Naive thymus-derived CD4-positive, alpha-beta T cell (primary cell): ENCODE measurements around the gene SETD6. TPM values are rescaled to one million over a fixed set of nuclear protein-coding genes. Genes with fewer than 3 reads are reported as not detected.
"Not testable (repeated sequence)": the region's sequence is repeated elsewhere in the genome, so short reads cannot be mapped to it uniquely, and the experiment has no call there.

Source experiments
- ATAC-seq: fragments of 150-1000 bp; cut with Tn5 transposase; 2 replicates; pipeline ENCODE4 v1.10.0; 2021; ENCODE audit warnings: mild to moderate bottlenecking, moderate library complexity
- CTCF ChIA-PET: fragments of 350-600 bp; sonication (Branson Sonifier 250); formaldehyde crosslinking; loops from one replicate; lab custom pipeline; 2021; ENCODE audit warnings: antibody characterized with exemption; lab: Charles Lee
- POLR2A ChIA-PET: fragments of 350-600 bp; sonication (Branson Sonifier 250); formaldehyde crosslinking; loops from one replicate; lab custom pipeline; 2021; ENCODE audit warnings: antibody characterized with exemption, inconsistent platforms; lab: Charles Lee
- DNase-seq, 9 donors: peaks; one replicate each; pipeline versions ENCODE4 v3.0.0 to v3.0.0-alpha.2; 2020 to 2022; ENCODE audit warnings: mixed read lengths in 1 of 9
- H3K27ac ChIP-seq: one replicate; pipeline ENCODE4 v1.7.0; 2013; ENCODE audit warnings: mild to moderate bottlenecking, low read depth, low read length, moderate library complexity
- H3K27me3 ChIP-seq, 2 donors: one replicate each; pipeline ENCODE4 v1.7.0; 2013; ENCODE audit warnings: low read length in 2 of 2, mild to moderate bottlenecking in 2 of 2, moderate library complexity in 2 of 2; ENCODE audit not compliant: control insufficient read depth in 2 of 2, insufficient read depth in 2 of 2
- H3K36me3 ChIP-seq, 3 experiments: 1 replicate in 2 of 3; 2 replicates in 1 of 3; pipeline ENCODE4 v1.7.0; 2013; ENCODE audit warnings: low read length in 3 of 3, mild to moderate bottlenecking in 3 of 3, moderate library complexity in 1 of 3; ENCODE audit not compliant: insufficient read depth in 3 of 3, control insufficient read depth in 2 of 3
- H3K4me1 ChIP-seq, 2 donors: one replicate each; pipeline ENCODE4 v1.7.0; 2013; ENCODE audit warnings: low read length in 2 of 2, mild to moderate bottlenecking in 2 of 2, moderate library complexity in 1 of 2; ENCODE audit not compliant: control insufficient read depth in 2 of 2, insufficient read depth in 2 of 2
- H3K4me3 ChIP-seq: 2 replicates; pipeline ENCODE4 v1.7.0; 2013; ENCODE audit warnings: mild to moderate bottlenecking, low read length
- H3K9me3 ChIP-seq, 3 experiments: 1 replicate in 2 of 3; 2 replicates in 1 of 3; pipeline ENCODE4 v1.7.0; 2013; ENCODE audit warnings: low read length in 3 of 3; ENCODE audit not compliant: control insufficient read depth in 2 of 3
- H3K27ac Mint-ChIP-seq, 9 donors: one replicate each; pipeline ENCODE4 v1.8.0; 2020 to 2022; ENCODE audit warnings: mixed read lengths in 9 of 9, mild to moderate bottlenecking in 8 of 9, moderate library complexity in 5 of 9, inconsistent platforms in 2 of 9
- H3K27me3 Mint-ChIP-seq, 5 donors: one replicate each; pipeline ENCODE4 v1.8.0; 2021 to 2022; ENCODE audit warnings: mixed read lengths in 5 of 5, mild to moderate bottlenecking in 1 of 5
- H3K36me3 Mint-ChIP-seq, 5 donors: one replicate each; pipeline ENCODE4 v1.8.0; 2020 to 2022; ENCODE audit warnings: mixed read lengths in 5 of 5, mild to moderate bottlenecking in 3 of 5, inconsistent platforms in 1 of 5
- H3K4me1 Mint-ChIP-seq, 7 donors: one replicate each; pipeline ENCODE4 v1.8.0; 2020 to 2022; ENCODE audit warnings: mixed read lengths in 7 of 7, mild to moderate bottlenecking in 3 of 7, inconsistent platforms in 1 of 7
- H3K4me3 Mint-ChIP-seq, 10 donors: one replicate each; pipeline ENCODE4 v1.8.0; 2020 to 2022; ENCODE audit warnings: mild to moderate bottlenecking in 10 of 10, mixed read lengths in 10 of 10, moderate library complexity in 6 of 10, inconsistent platforms in 2 of 10
- H3K9me3 Mint-ChIP-seq, 11 donors: one replicate each; pipeline ENCODE4 v1.8.0; 2020 to 2022; ENCODE audit warnings: mixed read lengths in 11 of 11, mild to moderate bottlenecking in 4 of 11, inconsistent platforms in 1 of 11, moderate library complexity in 1 of 11
- intact Hi-C, 2 donors: fragments of 100-400 bp; cut with micrococcal nuclease; formaldehyde crosslinking; loops; one replicate each; pipeline ENCODE4 v1.15.1; 2023
- polyA plus RNA-seq, 2 donors: library from polyadenylated mRNA; unstranded; fragments of 300-500 nt; fragmentation: Illumina TruSeq; gene quantifications; one replicate each; pipeline ENCODE4 v1.2.3, GENCODE V29; 2021
- total RNA-seq, 6 experiments: library from RNA in 5 of 6; stranded (reverse) in 5 of 6; gene quantifications; 1 replicate in 5 of 6; 2 replicates in 1 of 6; pipeline ENCODE4 v1.2.3 and lab custom pipeline; 2021 to 2026

Gene SETD6
- total and polyA plus RNA-seq, 7 experiments from 2014 or later, result 9.8 to 41.3 (median 23.4) TPM

- CTCF ChIA-PET, result interaction anchor here (0.6 to 1.8 kb wide), 5 partner anchors 15 to 356 kb away, joined by 3 to 12 read pairs (median 3); partner anchors contain the start of genes CFAP20 and NDRG4
- peaks cover 0 to 3% (median 0%) of the 10 kb centered on the region in 7 donors for H3K4me1 Mint-ChIP-seq
- no peaks in the 10 kb centered on the region for H3K9me3 Mint-ChIP-seq
These were observed 30.0 kb upstream of the SETD6 start for GRCh38 chr16:58485184-58485887.

GRCh38 chr16:58487566-58488351 lies 27.6 kb upstream of the SETD6 start:
- H3K36me3 ChIP-seq, result no peaks in the 10 kb centered on the region
- ATAC-seq, result peak; percentile 88
- Mint-ChIP-seq H3K9me3 (no peaks in the 10 kb centered on the region), H3K36me3 (no peaks in the 10 kb centered on the region), H3K27me3 (peaks cover 0 to 15% (median 9%) of the 10 kb centered on the region in 5 donors), H3K4me1 (peaks cover 0 to 3% (median 0%) of the 10 kb centered on the region in 7 donors), H3K27ac (no peak overlapping the region), H3K4me3 (peak overlapping the region in 4 of 10 donors; percentile 16 to 42 (median 32))
- POLR2A ChIA-PET, result no interaction called here
- DNase-seq, result peak; percentile 44 to 76 (median 65)
- H3K4me3 ChIP-seq, result no peak overlapping the region
- CTCF ChIA-PET, result interaction anchor here (0.6 to 4.0 kb wide), 8 partner anchors 134 to 268 kb away, joined by 3 to 56 read pairs (median 4); no protein-coding TSS in a partner anchor
- intact Hi-C loops, result loop anchor here (1.0 to 2.0 kb wide), 3 partner anchors 151 to 589 kb away; no protein-coding TSS in a partner anchor
- H3K4me1 ChIP-seq, result no peaks in the 10 kb centered on the region
- H3K9me3 ChIP-seq, result no peaks in the 10 kb centered on the region
- H3K27me3 ChIP-seq, result no peaks in the 10 kb centered on the region
- H3K27ac ChIP-seq, result no peak overlapping the region

More at GRCh38 chr16:58485184-58485887, 30.0 kb upstream of the SETD6 start:
- H3K36me3 ChIP-seq, result no peaks in the 10 kb centered on the region
- ATAC-seq (no peak), DNase-seq (no peak)
- no peaks in the 10 kb centered on the region for H3K27me3 ChIP-seq
- Mint-ChIP-seq H3K27ac (no peak overlapping the region), H3K27me3 (peaks cover 0 to 12% (median 9%) of the 10 kb centered on the region in 5 donors), H3K4me3 (no peak overlapping the region), H3K36me3 (no peaks in the 10 kb centered on the region)
- H3K27ac ChIP-seq, result no peak overlapping the region
- intact Hi-C loops, result no loop called here
- H3K9me3 ChIP-seq, result no peaks in the 10 kb centered on the region
- POLR2A ChIA-PET, result no interaction called here
- H3K4me3 ChIP-seq, result no peak overlapping the region
- no peaks in the 10 kb centered on the region for H3K4me1 ChIP-seq

GRCh38 chr16:58488531-58488930 lies 26.8 kb upstream of the SETD6 start:
- intact Hi-C loops, result no loop called here
- Mint-ChIP-seq H3K27ac (no peak overlapping the region), H3K4me1 (peaks cover 0 to 3% (median 0%) of the 10 kb centered on the region in 7 donors), H3K27me3 (peaks cover 0 to 16% (median 7%) of the 10 kb centered on the region in 5 donors), H3K36me3 (no peaks in the 10 kb centered on the region), H3K9me3 (no peaks in the 10 kb centered on the region), H3K4me3 (peak overlapping the region in 1 of 10 donors; percentile 45)
- no peak for DNase-seq
- no peaks in the 10 kb centered on the region for H3K4me1 ChIP-seq
- H3K9me3 ChIP-seq, result no peaks in the 10 kb centered on the region
- ChIA-PET POLR2A (no interaction called here), CTCF (interaction anchor here (0.8 to 4.0 kb wide), 3 partner anchors 9 to 267 kb away, joined by 3 to 56 read pairs (median 4); no protein-coding TSS in a partner anchor)
- H3K27me3 ChIP-seq, result no peaks in the 10 kb centered on the region
- no peak overlapping the region for H3K27ac ChIP-seq
- H3K4me3 ChIP-seq, result no peak overlapping the region
- ATAC-seq, result no peak
- H3K36me3 ChIP-seq, result no peaks in the 10 kb centered on the region

- no peaks in the 10 kb centered on the region for H3K27me3 ChIP-seq
- ATAC-seq, result no peak
- ChIA-PET CTCF (interaction anchor here (1.5 to 4.0 kb wide), 2 partner anchors 153 to 266 kb away, joined by 3 to 56 read pairs; no protein-coding TSS in a partner anchor), POLR2A (no interaction called here)
- Mint-ChIP-seq H3K4me3 (no peak overlapping the region), H3K27me3 (peaks cover 0 to 14% (median 7%) of the 10 kb centered on the region in 5 donors), H3K4me1 (peaks cover 0 to 3% (median 0%) of the 10 kb centered on the region in 7 donors), H3K9me3 (no peaks in the 10 kb centered on the region), H3K36me3 (no peaks in the 10 kb centered on the region), H3K27ac (no peak overlapping the region)
- intact Hi-C loops, result no loop called here
- no peak overlapping the region for H3K4me3 ChIP-seq
- DNase-seq, result no peak
- H3K36me3 ChIP-seq, result no peaks in the 10 kb centered on the region
- H3K27ac ChIP-seq, result no peak overlapping the region
- H3K4me1 ChIP-seq, result no peaks in the 10 kb centered on the region
- H3K9me3 ChIP-seq, result no peaks in the 10 kb centered on the region
These were observed 25.3 kb upstream of the SETD6 start for GRCh38 chr16:58490065-58490464.

- ATAC-seq, H3K27ac Mint-ChIP-seq, DNase-seq, H3K27me3 ChIP-seq, H3K36me3 ChIP-seq, H3K36me3 Mint-ChIP-seq, intact Hi-C loops, H3K4me1 Mint-ChIP-seq, H3K9me3 Mint-ChIP-seq, H3K27ac ChIP-seq, H3K9me3 ChIP-seq, POLR2A ChIA-PET, H3K4me3 ChIP-seq, H3K4me1 ChIP-seq, H3K4me3 Mint-ChIP-seq: not testable (repeated sequence)
- CTCF ChIA-PET, result interaction anchor here (4.0 kb wide), 1 partner anchor 154 kb away, joined by 56 read pairs; no protein-coding TSS in a partner anchor
- peaks cover 0 to 11% (median 7%) of the 10 kb centered on the region in 5 donors for H3K27me3 Mint-ChIP-seq
These were observed 24.8 kb upstream of the SETD6 start for GRCh38 chr16:58490539-58490938.

GRCh38 chr16:58492066-58492465 lies 23.3 kb upstream of the SETD6 start:
- Mint-ChIP-seq H3K4me1 (peaks cover 0 to 9% (median 0%) of the 10 kb centered on the region in 7 donors), H3K9me3 (no peaks in the 10 kb centered on the region), H3K36me3 (no peaks in the 10 kb centered on the region), H3K4me3 (no peak overlapping the region), H3K27ac (no peak overlapping the region), H3K27me3 (peaks cover 0 to 7% (median 2%) of the 10 kb centered on the region in 5 donors)
- intact Hi-C loops, result no loop called here
- H3K36me3 ChIP-seq, result no peaks in the 10 kb centered on the region
- H3K4me3 ChIP-seq, result no peak overlapping the region
- POLR2A ChIA-PET, result no interaction called here
- no peaks in the 10 kb centered on the region for H3K9me3 ChIP-seq
- DNase-seq (no peak), ATAC-seq (no peak)
- H3K27me3 ChIP-seq, result no peaks in the 10 kb centered on the region
- peaks cover 0 to 3% of the 10 kb centered on the region in 2 donors for H3K4me1 ChIP-seq
- CTCF ChIA-PET, result interaction anchor here (0.6 to 1.4 kb wide), 2 partner anchors 21 to 156 kb away, joined by 3 to 5 read pairs; no protein-coding TSS in a partner anchor
- no peak overlapping the region for H3K27ac ChIP-seq
